HepG2 (cell line): ENCODE measurements around the gene MAPK6. TPM values are rescaled to one million over a fixed set of nuclear protein-coding genes. Genes with fewer than 3 reads are reported as not detected.

Experiments used
- BCL6 ChIP-seq: IDR thresholded peaks from 2 replicates; pipeline ENCODE4 v1.6.1; 2016; ENCODE audit warnings: missing genetic modification reagents, missing compliant biosample characterization
- E2F2 ChIP-seq: sonication (generic); formaldehyde crosslinking; IDR thresholded peaks from 2 replicates; pipeline ENCODE4 v1.4.0; 2020; ENCODE audit warnings: missing genetic modification reagents, borderline replicate concordance
- ERF ChIP-seq: IDR thresholded peaks from 2 replicates; pipeline ENCODE4 v1.6.1; 2018; ENCODE audit warnings: missing biosample characterization, missing genetic modification reagents
- FOSL2 ChIP-seq: sonication (generic); formaldehyde crosslinking; IDR thresholded peaks from 2 replicates; pipeline ENCODE4 v1.4.0; 2020; ENCODE audit warnings: missing genetic modification reagents
- MTF1 ChIP-seq: sonication (generic); formaldehyde crosslinking; IDR thresholded peaks from 2 replicates; pipeline ENCODE4 v1.5.0; 2020; ENCODE audit warnings: missing genetic modification reagents
- NR2F1 ChIP-seq, 2 experiments: fragments of 450-650 bp in 1 of 2; formaldehyde crosslinking in 1 of 2; IDR thresholded peaks; 2 replicates each; pipeline versions ENCODE4 v1.5.0 to v1.6.1; 2016 to 2020; ENCODE audit warnings: mild to moderate bottlenecking in 1 of 2, missing compliant biosample characterization in 1 of 2, missing genetic modification reagents in 1 of 2, moderate library complexity in 1 of 2
- PRPF4 ChIP-seq: fragments of 200-400 bp; formaldehyde crosslinking; IDR thresholded peaks from 2 replicates; pipeline ENCODE4 v1.6.1; 2016; ENCODE audit warnings: low read length, low read depth; ENCODE audit not compliant: poor library complexity, severe bottlenecking
- REST ChIP-seq, 2 experiments: IDR thresholded peaks; 2 replicates each; pipeline ENCODE4 v1.6.1; 2011 to 2012; ENCODE audit warnings: low read length in 2 of 2, borderline replicate concordance in 1 of 2, low read depth in 1 of 2, mild to moderate bottlenecking in 1 of 2, moderate library complexity in 1 of 2
- RFXAP ChIP-seq: sonication (generic); formaldehyde crosslinking; IDR thresholded peaks from 2 replicates; pipeline ENCODE4 v1.4.0; 2020; ENCODE audit warnings: missing genetic modification reagents, borderline replicate concordance
- SALL1 ChIP-seq: sonication (generic); formaldehyde crosslinking; IDR thresholded peaks from 2 replicates; pipeline ENCODE4 v1.8.0; 2022; ENCODE audit warnings: mild to moderate bottlenecking, missing genetic modification reagents
- SMARCE1 ChIP-seq: fragments of 450-650 bp; IDR thresholded peaks from 2 replicates; pipeline ENCODE4 v1.6.1; 2017; ENCODE audit warnings: borderline replicate concordance
- SNRNP70 ChIP-seq: fragments of 200-400 bp; formaldehyde crosslinking; IDR thresholded peaks from 2 replicates; pipeline ENCODE4 v1.6.1; 2017; ENCODE audit warnings: mild to moderate bottlenecking, low read depth, low read length, moderate library complexity
- SP140L ChIP-seq: sonication (generic); formaldehyde crosslinking; IDR thresholded peaks from 2 replicates; pipeline ENCODE4 v1.4.0; 2020; ENCODE audit warnings: missing genetic modification reagents, borderline replicate concordance
- TARDBP ChIP-seq: sonication (generic); formaldehyde crosslinking; IDR thresholded peaks from 2 replicates; pipeline ENCODE4 v1.8.0; 2022; ENCODE audit warnings: mild to moderate bottlenecking, missing genetic modification reagents
- TRAFD1 ChIP-seq: sonication (generic); formaldehyde crosslinking; IDR thresholded peaks from 2 replicates; pipeline ENCODE4 v1.5.1; 2020; ENCODE audit warnings: missing genetic modification reagents, mild to moderate bottlenecking, borderline replicate concordance
- ZBTB37 ChIP-seq: sonication (generic); formaldehyde crosslinking; IDR thresholded peaks from 2 replicates; pipeline ENCODE4 v1.4.0; 2020; ENCODE audit warnings: mild to moderate bottlenecking, missing genetic modification reagents
- ZBTB43 ChIP-seq: sonication (generic); formaldehyde crosslinking; conservative IDR thresholded peaks from 2 replicates; pipeline ENCODE4 v1.4.0; 2020; ENCODE audit warnings: missing genetic modification reagents
- ZNF3 ChIP-seq: IDR thresholded peaks from 2 replicates; pipeline ENCODE4 v1.7.0; 2017; ENCODE audit warnings: inconsistent platforms
- ZNF30 ChIP-seq: sonication (generic); formaldehyde crosslinking; IDR thresholded peaks from 2 replicates; pipeline ENCODE4 v1.5.0; 2020; ENCODE audit warnings: mild to moderate bottlenecking, missing genetic modification reagents
- ZNF790 ChIP-seq: sonication (generic); formaldehyde crosslinking; IDR thresholded peaks from 2 replicates; pipeline ENCODE4 v1.8.0; 2022; ENCODE audit warnings: missing genetic modification reagents, mild to moderate bottlenecking, borderline replicate concordance
- polyA plus RNA-seq, 8 experiments: library from polyadenylated mRNA; depleted of rRNA in 3 of 8; stranded (reverse) in 7 of 8; unstranded in 1 of 8; fragments of >200 nt; fragmentation: Illumina TruSeq in 4 of 8; extraction: Trizol in 4 of 8; gene quantifications; 2 replicates each; pipeline versions ENCODE4 v1.2.1 to v1.2.3, GENCODE V29; 2011 to 2016; ENCODE audit warnings: low read depth in 4 of 8, missing spikeins in 1 of 8, mixed read lengths in 1 of 8; ENCODE audit not compliant: insufficient read depth in 1 of 8
- total RNA-seq, 5 experiments: library from RNA; depleted of rRNA; stranded (reverse); fragments of >200 nt; fragmentation: Illumina TruSeq; extraction: Trizol; gene quantifications; 2 replicates each; pipeline ENCODE4 v1.2.3, GENCODE V29; 2016; ENCODE audit warnings: low read depth in 1 of 5

MAPK6 gene
- total and polyA plus RNA-seq, 2 of the 13 experiments (the other 11 are each of a cell fraction or from before 2014, with no cell fraction given): 89.5 to 99.7 TPM

GRCh38 chr15:52008698-52009434 is 10.2 kb upstream of the MAPK6 start (continued):
- TF ChIP-seq ZBTB43 (peak; percentile 76; the same call in 1 of the 2 replicates), SALL1 (peak; percentile 72; the same call in 1 of the 2 replicates), SNRNP70 (no peak), BCL6 (CRISPR knock-in tag) (peak; percentile 93), MTF1 (CRISPR knock-in tag) (no peak), NR2F1 (CRISPR knock-in tag; IDR thresholded peaks at IDR 0.05) (peak in 1 of 2 experiments; percentile 23; a peak in 1 of 4 replicates), REST (IDR thresholded peaks at IDR 0.05; ENCODE audit: borderline replicate concordance in 1 of 2, low read depth in 1 of 2, low read length in 2 of 2) (peak in 1 of 2 experiments; percentile 58; a peak in 1 of 4 replicates), TARDBP (peak; percentile 79; the same call in 1 of the 2 replicates), E2F2 (CRISPR knock-in tag) (no peak), ZNF3 (CRISPR knock-in tag) (no peak), ZNF30 (CRISPR knock-in tag) (no peak), FOSL2 (peak; percentile 71), SMARCE1 (no peak), TRAFD1 (CRISPR knock-in tag) (no peak), SP140L (CRISPR knock-in tag) (no peak), PRPF4 (no peak), ERF (CRISPR knock-in tag) (peak; percentile 93), ZBTB37 (CRISPR knock-in tag) (no peak), ZNF790 (CRISPR knock-in tag) (no peak), RFXAP (CRISPR knock-in tag) (0 out of 2 replicates have a peak, but pooled peaks have one; percentile 55)
